IMR-90 (cell line): ENCODE data around the gene GCG.

ENCODE experiments used
- CEBPB ChIP-seq: IDR thresholded peaks from 2 replicates; pipeline ENCODE4 v1.6.1; 2012; ENCODE audit warnings: low read depth, low read length, improper control_type of control experiment
- NFE2L2 ChIP-seq: fragments of 150-350 bp; IDR thresholded peaks from 2 replicates; pipeline ENCODE4 v1.6.1; 2016; ENCODE audit warnings: low read depth, mild to moderate bottlenecking, low read length
- POLR2A ChIP-seq: IDR thresholded peaks from 2 replicates; pipeline ENCODE4 v1.6.1; 2012; ENCODE audit warnings: mild to moderate bottlenecking, low read depth, low read length
- RAD21 ChIP-seq: IDR thresholded peaks from 2 replicates; pipeline ENCODE4 v1.6.1; 2012; ENCODE audit warnings: low read length, improper control_type of control experiment
- RFX5 ChIP-seq: IDR thresholded peaks from 2 replicates; pipeline ENCODE4 v1.8.0; 2012; ENCODE audit warnings: low read depth, mild to moderate bottlenecking, low read length, moderate library complexity
- TF ChIP-seq, protein P1 (sequence below): conservative IDR thresholded peaks from 2 replicates; pipeline ENCODE4 v1.5.1; 2012; ENCODE audit warnings: mild to moderate bottlenecking, low read depth, low read length, improper control_type of control experiment

DNA sequence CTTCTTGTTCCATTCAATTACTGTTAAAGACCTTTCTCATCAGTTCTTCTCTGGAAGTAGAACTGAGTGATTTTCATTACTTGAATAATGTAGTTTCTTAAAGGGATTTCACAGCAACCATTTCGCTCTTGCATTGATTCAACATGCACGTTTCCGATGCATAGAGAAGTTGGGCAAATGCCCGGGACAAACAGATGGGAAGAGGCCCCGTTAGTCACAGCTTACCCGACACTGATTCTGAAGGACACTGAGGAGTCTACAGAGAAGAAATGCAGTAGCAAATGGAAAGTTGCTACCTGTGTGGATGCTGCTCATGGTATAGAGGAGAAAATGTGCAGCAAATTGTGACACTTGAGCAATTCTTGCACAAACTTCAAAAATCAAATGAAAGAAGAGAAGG is 32.3 kb upstream of the GCG start:
- TF ChIP-seq RAD21, result no peak
- TF ChIP-seq, protein P1, sequence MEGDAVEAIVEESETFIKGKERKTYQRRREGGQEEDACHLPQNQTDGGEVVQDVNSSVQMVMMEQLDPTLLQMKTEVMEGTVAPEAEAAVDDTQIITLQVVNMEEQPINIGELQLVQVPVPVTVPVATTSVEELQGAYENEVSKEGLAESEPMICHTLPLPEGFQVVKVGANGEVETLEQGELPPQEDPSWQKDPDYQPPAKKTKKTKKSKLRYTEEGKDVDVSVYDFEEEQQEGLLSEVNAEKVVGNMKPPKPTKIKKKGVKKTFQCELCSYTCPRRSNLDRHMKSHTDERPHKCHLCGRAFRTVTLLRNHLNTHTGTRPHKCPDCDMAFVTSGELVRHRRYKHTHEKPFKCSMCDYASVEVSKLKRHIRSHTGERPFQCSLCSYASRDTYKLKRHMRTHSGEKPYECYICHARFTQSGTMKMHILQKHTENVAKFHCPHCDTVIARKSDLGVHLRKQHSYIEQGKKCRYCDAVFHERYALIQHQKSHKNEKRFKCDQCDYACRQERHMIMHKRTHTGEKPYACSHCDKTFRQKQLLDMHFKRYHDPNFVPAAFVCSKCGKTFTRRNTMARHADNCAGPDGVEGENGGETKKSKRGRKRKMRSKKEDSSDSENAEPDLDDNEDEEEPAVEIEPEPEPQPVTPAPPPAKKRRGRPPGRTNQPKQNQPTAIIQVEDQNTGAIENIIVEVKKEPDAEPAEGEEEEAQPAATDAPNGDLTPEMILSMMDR, result no peak
- TF ChIP-seq POLR2A, result no peak
- no peak for TF ChIP-seq NFE2L2
- no peak for TF ChIP-seq CEBPB
- no peak for TF ChIP-seq RFX5
